Coronary artery (tissue), 2 donors: ENCODE data around the gene ATXN1.
"Not testable (repeated sequence)": the region's sequence is repeated elsewhere in the genome, so short reads cannot be mapped to it uniquely, and the experiment has no call there.

Experiments
- DNase-seq: peaks from one replicate; pipeline ENCODE4 v3.0.0-alpha.2; 2017; ENCODE audit warnings: low spot score
- H3K27ac ChIP-seq, 2 donors: fragments of 200-600 bp; sonication (generic); one replicate each; pipeline ENCODE4 v1.5.1; 2016 to 2019
- H3K4me3 ChIP-seq: fragments of 200-600 bp; sonication (generic); 2 replicates; pipeline ENCODE4 v1.5.1; 2016; ENCODE audit warnings: mild to moderate bottlenecking, moderate library complexity
- CTCF ChIP-seq: fragments of 200-600 bp; sonication (generic); IDR thresholded peaks from one replicate; pipeline ENCODE4 v1.5.1; 2019; ENCODE audit warnings: antibody characterized with exemption

Gene ATXN1

GRCh38 chr6:16619777-16620176 lies 141.5 kb downstream of the ATXN1 start:
- no peak for DNase-seq
- TF ChIP-seq CTCF, result no peak
- H3K4me3 ChIP-seq, result no peak overlapping the region
- no peak overlapping the region for H3K27ac ChIP-seq

DNA sequence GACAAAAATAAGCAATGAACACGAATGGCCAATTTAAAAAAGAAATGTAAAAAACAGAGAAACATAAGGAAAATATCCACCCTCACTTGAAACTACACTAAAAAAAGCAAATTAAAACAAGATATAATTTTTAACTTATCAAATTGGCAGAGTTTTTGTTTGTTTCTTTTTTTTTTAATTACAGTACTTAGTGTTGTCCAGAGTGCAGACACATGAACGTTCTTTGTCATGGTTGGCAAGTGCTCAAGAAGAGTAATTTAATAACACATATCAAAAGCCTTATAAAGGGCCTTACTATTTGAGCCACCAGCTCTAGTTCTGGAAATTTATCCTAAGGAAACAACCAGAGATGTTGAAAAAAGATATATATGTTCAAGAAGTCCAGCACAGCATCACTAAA lies 142.3 kb downstream of the ATXN1 start:
- Histone ChIP-seq H3K27ac (no peak overlapping the region), H3K4me3 (no peak overlapping the region)
- no peak for TF ChIP-seq CTCF
- DNase-seq, result no peak

DNA sequence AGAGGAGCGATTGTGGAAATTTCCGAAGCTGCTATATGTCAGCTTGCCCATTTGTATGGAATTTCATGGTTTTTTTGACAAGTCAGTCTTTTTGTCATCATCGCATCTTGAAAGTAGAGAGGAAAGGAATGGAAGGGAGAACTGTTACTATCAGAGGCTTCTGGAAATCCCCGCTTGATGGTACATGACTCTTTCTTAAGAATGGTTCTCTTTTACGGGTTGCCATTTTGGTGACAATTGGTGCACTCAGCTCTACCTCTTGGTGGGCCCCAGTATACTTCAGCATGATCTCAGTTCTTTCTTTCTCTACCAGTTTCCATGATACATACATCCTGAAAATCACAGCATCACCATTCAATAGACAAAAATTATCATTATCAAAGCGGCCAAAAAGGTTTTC lies 146.0 kb downstream of the ATXN1 start:
- H3K4me3 ChIP-seq, H3K27ac ChIP-seq, DNase-seq: not testable (repeated sequence)

DNA sequence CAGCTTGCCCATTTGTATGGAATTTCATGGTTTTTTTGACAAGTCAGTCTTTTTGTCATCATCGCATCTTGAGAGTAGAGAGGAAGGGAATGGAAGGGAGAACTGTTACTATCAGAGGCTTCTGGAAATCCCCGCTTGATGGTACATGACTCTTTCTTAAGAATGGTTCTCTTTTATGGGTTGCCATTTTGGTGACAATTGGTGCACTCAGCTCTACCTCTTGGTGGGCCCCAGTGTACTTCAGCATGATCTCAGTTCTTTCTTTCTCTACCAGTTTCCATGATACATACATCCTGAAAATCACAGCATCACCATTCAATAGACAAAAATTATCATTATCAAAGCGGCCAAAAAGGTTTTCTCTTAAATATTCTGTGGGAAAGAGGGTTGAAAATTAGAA lies 147.1 kb downstream of the ATXN1 start:
- not testable (repeated sequence) for H3K4me3 ChIP-seq, DNase-seq, H3K27ac ChIP-seq

DNA sequence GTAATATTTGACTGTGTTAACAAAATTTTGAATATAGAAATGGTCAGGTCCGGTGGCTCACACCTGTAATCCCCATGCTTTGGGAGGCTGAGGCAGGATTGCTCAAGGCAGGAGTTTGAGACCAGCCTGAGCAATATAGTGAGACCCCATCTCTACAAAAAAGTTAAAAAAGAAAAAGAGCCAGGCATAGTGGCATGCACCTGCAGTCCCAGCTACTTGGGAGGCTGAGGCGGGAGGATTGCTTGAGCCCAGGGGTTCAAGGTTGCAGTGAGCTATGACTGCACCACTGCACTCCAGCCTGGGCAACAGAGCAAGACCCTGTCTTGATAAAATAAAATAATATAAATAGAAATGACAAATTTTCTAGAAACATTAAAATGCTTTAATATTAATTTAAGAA lies 147.8 kb downstream of the ATXN1 start:
- not testable (repeated sequence) for DNase-seq, H3K27ac ChIP-seq, H3K4me3 ChIP-seq

GRCh38 chr6:16608444-16608843 lies 152.8 kb downstream of the ATXN1 start:
- Histone ChIP-seq H3K27ac (no peak overlapping the region), H3K4me3 (no peak overlapping the region)
- no peak for DNase-seq
- no peak for TF ChIP-seq CTCF

DNA sequence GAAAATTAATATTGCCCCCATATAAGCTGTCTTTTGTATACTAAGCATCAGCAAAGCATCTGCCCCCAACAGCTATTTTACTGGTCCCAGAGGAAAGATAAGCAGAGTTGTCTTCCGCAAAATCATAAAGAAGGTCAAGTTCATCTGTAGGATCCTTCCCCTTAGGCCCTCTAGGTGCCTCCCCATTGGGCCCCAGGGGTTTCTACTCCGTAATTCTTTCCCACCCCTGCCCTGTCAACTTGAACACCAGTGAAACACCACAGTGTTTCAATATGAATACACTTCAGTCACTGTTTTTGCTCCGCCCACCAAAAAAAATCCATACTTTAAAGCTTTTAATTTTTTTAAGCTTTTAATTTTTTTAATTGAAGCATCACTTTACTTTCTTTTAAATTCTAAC lies 159.2 kb downstream of the ATXN1 start:
- no peak overlapping the region for H3K27ac ChIP-seq
- no peak overlapping the region for H3K4me3 ChIP-seq
- no peak for TF ChIP-seq CTCF
- no peak for DNase-seq

GRCh38 chr6:16600701-16601100 lies 160.6 kb downstream of the ATXN1 start:
- no peak for DNase-seq
- Histone ChIP-seq H3K4me3 (no peak overlapping the region), H3K27ac (no peak overlapping the region)
- no peak for TF ChIP-seq CTCF

DNA sequence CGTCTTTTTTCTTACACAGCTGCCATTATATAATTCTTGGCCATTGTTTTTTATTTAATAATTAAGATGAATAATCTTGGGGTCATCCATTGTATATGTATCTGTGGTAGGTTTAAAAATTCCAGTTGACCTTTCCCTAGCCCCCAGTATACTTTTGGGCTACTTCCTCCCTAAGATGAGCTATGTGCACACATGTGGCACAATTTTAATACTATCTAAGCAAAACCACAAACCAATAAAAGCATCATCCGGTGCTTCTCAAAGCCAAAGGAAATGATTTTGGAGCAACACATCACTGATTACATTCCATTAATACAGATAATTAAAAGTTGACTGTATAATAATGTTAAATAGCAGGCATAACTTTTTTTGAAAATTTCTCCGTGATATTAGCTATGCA lies 161.2 kb downstream of the ATXN1 start:
- H3K4me3 ChIP-seq, result no peak overlapping the region
- no peak for TF ChIP-seq CTCF

More for the DNA sequence above, 161.2 kb downstream of the ATXN1 start:
- DNase-seq, result no peak
- no peak overlapping the region for H3K27ac ChIP-seq
